K562 (cell line): Measurements from ENCODE around the gene NUDT14. TPM values are rescaled to one million over a fixed set of nuclear protein-coding genes. Genes with fewer than 3 reads are reported as not detected.
A peak's percentile ranks its signal among the peaks of the same experiment; 100 is the strongest.

ENCODE experiments used
- ATAC-seq: fragments of 200-7000 bp; cut with Tn5 transposase; 3 replicates; pipeline ENCODE4 v1.9.1; 2020; ENCODE audit warnings: moderate library complexity
- BruUV-seq: library from RNA; stranded (reverse); fragments of 400-500 nt; replicated peaks from 2 replicates; lab custom pipeline; 2021; lab: Mats Ljungman, UMichigan
- CTCF ChIA-PET: fragments of 300-600 bp; formaldehyde crosslinking; extraction: SDS; loops from one replicate; lab custom pipeline; 2021; ENCODE audit warnings: low intra/inter-chr PET ratio; lab: Yijun Ruan, JAX
- POLR2A ChIA-PET: fragments of 300-600, 350-650 bp; sonication (Branson Sonifier 250); formaldehyde crosslinking; extraction: SDS; loops from one replicate; lab custom pipeline; 2021; ENCODE audit warnings: antibody characterized with exemption, inconsistent platforms; lab: Yijun Ruan, JAX
- DNase-seq, 4 experiments: peaks; one replicate each; pipeline versions ENCODE4 v3.0.0 to v3.0.0-alpha.2; 2011 to 2018; ENCODE audit warnings: low spot score in 3 of 4, mixed read lengths in 3 of 4; ENCODE audit errors: extremely low read depth in 1 of 4
- FAIRE-seq: peaks from 2 replicates; lab custom pipeline; 2011; peaks lifted over from hg19 to GRCh38; lab: Jason Lieb, UNC
- H2AFZ ChIP-seq: 2 replicates; pipeline ENCODE4 v1.6.0; 2011; ENCODE audit warnings: low read depth, low read length, control low read depth, inconsistent platforms
- H3K27ac ChIP-seq: fragments of 200-600 bp; 3 replicates; pipeline ENCODE4 v1.8.0; 2011; ENCODE audit warnings: low read depth, mild to moderate bottlenecking, control low read depth, inconsistent platforms, low read length, moderate library complexity, mixed read lengths; ENCODE audit errors: extremely low read depth
- H3K27me3 ChIP-seq, 2 experiments: fragments of 300-600 bp in 1 of 2; 2 replicates in 1 of 2; 3 replicates in 1 of 2; pipeline versions ENCODE4 v1.6.0 to v1.8.0; 2011; ENCODE audit warnings: inconsistent platforms in 2 of 2, low read length in 2 of 2, mild to moderate bottlenecking in 1 of 2, mixed read lengths in 1 of 2, moderate library complexity in 1 of 2; ENCODE audit not compliant: control insufficient read depth in 2 of 2, insufficient read depth in 2 of 2
- H3K36me3 ChIP-seq: fragments of 300-600 bp; 3 replicates; pipeline ENCODE4 v1.8.0; 2011; ENCODE audit warnings: mild to moderate bottlenecking, low read length, inconsistent platforms; ENCODE audit not compliant: control insufficient read depth, insufficient read depth
- H3K4me1 ChIP-seq, 2 experiments: fragments of 200-600 bp in 1 of 2; replicated peaks in 1 of 2; 2 replicates in 1 of 2; 3 replicates in 1 of 2; pipeline versions ENCODE4 v1.5.1 to v1.8.0; 2011; ENCODE audit warnings: inconsistent platforms in 2 of 2, low read length in 2 of 2, mild to moderate bottlenecking in 1 of 2, mixed read lengths in 1 of 2, moderate library complexity in 1 of 2; ENCODE audit not compliant: control insufficient read depth in 2 of 2, insufficient read depth in 2 of 2
- H3K4me2 ChIP-seq: 2 replicates; pipeline ENCODE4 v1.6.1; 2011; ENCODE audit warnings: low read length, control low read depth, inconsistent platforms, mixed read lengths; ENCODE audit not compliant: insufficient read depth
- H3K4me3 ChIP-seq: fragments of 200-600 bp; sonication (generic), shearing (Covaris generic); 2 replicates; pipeline ENCODE4 v1.5.1; 2016; ENCODE audit warnings: control low read depth, inconsistent platforms
- H3K79me2 ChIP-seq: fragments of 200-600 bp; 3 replicates; pipeline ENCODE4 v1.8.0; 2011; ENCODE audit warnings: low read length, inconsistent platforms; ENCODE audit not compliant: control insufficient read depth, insufficient read depth
- H3K9ac ChIP-seq, 2 experiments: 2 replicates each; pipeline versions ENCODE4 v1.6.0 to v1.6.1; 2011; ENCODE audit warnings: low read depth in 2 of 2, low read length in 2 of 2, control low read depth in 1 of 2, inconsistent platforms in 1 of 2, mild to moderate bottlenecking in 1 of 2, mixed read lengths in 1 of 2; ENCODE audit not compliant: insufficient read depth in 1 of 2
- H3K9me1 ChIP-seq: one replicate; pipeline ENCODE4 v1.6.0; 2011; ENCODE audit warnings: inconsistent platforms, mild to moderate bottlenecking, low read length, moderate library complexity; ENCODE audit not compliant: control insufficient read depth, insufficient read depth
- H3K9me3 ChIP-seq: replicated peaks from 2 replicates; pipeline ENCODE4 v1.5.1; 2011; ENCODE audit warnings: low read depth, low read length, inconsistent platforms; ENCODE audit not compliant: control insufficient read depth, insufficient read depth
- H4K20me1 ChIP-seq: replicated peaks from 2 replicates; pipeline ENCODE4 v1.6.1; 2011; ENCODE audit warnings: low read length, inconsistent platforms, mixed read lengths; ENCODE audit not compliant: control insufficient read depth, insufficient read depth
- COPS2 ChIP-seq: fragments of 450-650 bp; conservative IDR thresholded peaks from 2 replicates; pipeline ENCODE4 v1.6.1; 2016; ENCODE audit warnings: mild to moderate bottlenecking, moderate library complexity
- KDM5B ChIP-seq: fragments of 200-600 bp; sonication (generic); IDR thresholded peaks from 2 replicates; pipeline ENCODE4 v1.6.1; 2012; ENCODE audit warnings: low read depth, mild to moderate bottlenecking, moderate library complexity, low read length, control low read depth, inconsistent platforms; ENCODE audit not compliant: insufficient replicate concordance
- POLR2AphosphoS2 ChIP-seq: IDR thresholded peaks from 2 replicates; pipeline ENCODE4 v1.6.1; 2012; ENCODE audit warnings: low read length, improper control_type of control experiment
- RB1 ChIP-seq: fragments of 450-650 bp; IDR thresholded peaks from 2 replicates; pipeline ENCODE4 v1.6.1; 2017; ENCODE audit warnings: low read depth, mild to moderate bottlenecking
- RBFOX2 ChIP-seq: fragments of 200-400 bp; formaldehyde crosslinking; IDR thresholded peaks from 2 replicates; pipeline ENCODE4 v1.6.1; 2017; ENCODE audit warnings: low read depth, mild to moderate bottlenecking, low read length, moderate library complexity
- RCOR1 ChIP-seq, 2 experiments: IDR thresholded peaks; 2 replicates each; pipeline ENCODE4 v1.6.1; 2012; ENCODE audit warnings: low read depth in 2 of 2, low read length in 2 of 2, borderline replicate concordance in 1 of 2, improper control_type of control experiment in 1 of 2
- TBL1XR1 ChIP-seq, 2 experiments: IDR thresholded peaks; 2 replicates each; pipeline ENCODE4 v1.6.1; 2012; ENCODE audit warnings: improper control_type of control experiment in 2 of 2, low read length in 2 of 2, mild to moderate bottlenecking in 1 of 2
- THRAP3 ChIP-seq: fragments of 450-650 bp; IDR thresholded peaks from 2 replicates; pipeline ENCODE4 v1.6.1; 2016; ENCODE audit warnings: mild to moderate bottlenecking, inconsistent platforms, borderline replicate concordance
- U2AF2 ChIP-seq: fragments of 200-400 bp; formaldehyde crosslinking; optimal IDR thresholded peaks from 2 replicates; pipeline ENCODE3; 2017; ENCODE audit warnings: low read depth, mild to moderate bottlenecking, low read length
- ZNF143 ChIP-seq: sonication (generic); formaldehyde crosslinking; IDR thresholded peaks from 2 replicates; pipeline ENCODE4 v1.9.0; 2022; ENCODE audit warnings: mild to moderate bottlenecking, missing genetic modification reagents
- WGBS: fragments of 100-300 bp; shearing (Covaris generic); methylation state at CpG from one replicate; pipeline ENCODE4 v1.1.6; 2016; ENCODE audit warnings: low coverage, mixed read lengths; ENCODE audit not compliant: insufficient coverage; ENCODE audit errors: missing lambda C conversion rate; 5-methylcytosine and 5-hydroxymethylcytosine counted together
- in situ Hi-C: fragments of 300-500 bp; cut with MboI; formaldehyde crosslinking; loops from 4 replicates; pipeline ENCODE4 v1.15.0; 2018; ENCODE audit warnings: inconsistent platforms, mixed read lengths
- intact Hi-C: fragments of 100-400 bp; cut with micrococcal nuclease; formaldehyde crosslinking; loops from 2 replicates; pipeline ENCODE4 v1.14.2; 2022
- polyA plus RNA-seq, 8 experiments: library from polyadenylated mRNA; depleted of rRNA in 4 of 8; stranded (reverse) in 5 of 8; unstranded in 3 of 8; fragments of >200 nt; fragmentation: Nextera tagmentation in 2 of 8; fragmentation: Illumina TruSeq in 1 of 8; extraction: Ambion mirVana in 2 of 8; extraction: Trizol in 1 of 8; gene quantifications; 2 replicates each; pipeline versions ENCODE4 v1.2.1 to v1.2.3, GENCODE V29; 2011 to 2014; ENCODE audit warnings: inconsistent platforms in 1 of 8, missing spikeins in 1 of 8
- total RNA-seq, 7 experiments: library from RNA; depleted of rRNA in 6 of 7; stranded (reverse); fragments of >200 nt in 6 of 7; fragmentation: Illumina TruSeq in 2 of 7; extraction: Trizol in 2 of 7; gene quantifications; 2 replicates each; pipeline versions ENCODE4 v1.2.1 to v1.2.3, GENCODE V29; 2011 to 2021; ENCODE audit warnings: low replicate concordance in 1 of 7
- TF ChIP-seq, protein P1 (sequence below): sonication (generic); formaldehyde crosslinking; IDR thresholded peaks from 2 replicates; pipeline ENCODE4 v1.8.1; 2023; ENCODE audit warnings: mild to moderate bottlenecking, missing genetic modification reagents

NUDT14 gene
- total and polyA plus RNA-seq, 9 of the 15 experiments (the other 6 are each of a cell fraction or from before 2014, with no cell fraction given) = 0.14 to 16.3 (median 8.2) TPM

DNA sequence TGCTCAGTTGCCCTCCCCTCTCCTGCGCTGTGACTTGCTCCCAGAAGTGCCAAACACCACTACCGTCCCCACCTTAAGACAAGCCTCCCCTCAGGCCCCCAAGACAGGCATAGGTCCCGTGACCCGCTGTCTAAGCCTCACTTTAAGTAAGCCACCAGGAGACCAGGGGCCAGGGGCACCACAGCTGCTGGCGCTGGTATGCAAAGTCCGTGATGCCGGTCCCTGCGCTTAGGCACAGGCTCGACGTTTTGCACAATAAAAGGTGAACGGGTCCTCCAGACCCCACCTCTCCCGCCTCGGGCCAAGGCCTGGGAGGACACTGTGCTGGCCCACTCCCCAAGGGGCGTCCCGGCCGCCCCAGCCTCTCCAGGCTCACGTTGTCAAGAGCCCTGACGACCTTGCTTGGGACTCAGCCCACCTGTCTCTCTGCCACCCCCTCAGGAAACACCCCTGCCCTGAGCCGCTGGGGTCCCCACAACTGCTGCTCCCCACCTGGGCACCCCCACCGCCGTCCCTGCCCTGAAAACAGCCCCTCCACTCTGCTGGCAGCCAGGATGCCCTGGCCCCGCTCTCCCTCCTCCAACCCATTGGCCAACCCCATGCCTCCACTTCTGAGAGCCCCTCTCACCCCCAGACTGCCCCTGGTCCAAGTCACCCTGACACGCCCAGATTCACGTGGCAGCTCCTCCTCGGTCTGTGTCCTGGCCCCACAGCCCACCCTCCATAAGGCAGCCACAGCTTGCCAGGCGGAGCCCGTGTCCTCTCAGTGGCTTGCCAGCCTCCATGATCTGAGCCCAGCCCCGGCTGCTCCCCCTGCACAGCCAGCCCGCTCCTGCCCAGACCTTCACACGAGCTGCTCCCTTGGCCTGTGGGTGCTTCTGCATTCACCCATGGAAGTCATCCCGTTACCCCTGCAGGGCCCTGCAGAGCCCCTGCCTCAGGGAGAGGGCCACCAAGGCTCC is 24.4 kb downstream of the NUDT14 start (continued):
- TF ChIP-seq KDM5B = no peak
- TF ChIP-seq U2AF2 = no peak
- no peak for TF ChIP-seq RB1
- no peak for TF ChIP-seq TBL1XR1 (IDR thresholded peaks at IDR 0.05; ENCODE audit: low read length in 2 of 2)

DNA sequence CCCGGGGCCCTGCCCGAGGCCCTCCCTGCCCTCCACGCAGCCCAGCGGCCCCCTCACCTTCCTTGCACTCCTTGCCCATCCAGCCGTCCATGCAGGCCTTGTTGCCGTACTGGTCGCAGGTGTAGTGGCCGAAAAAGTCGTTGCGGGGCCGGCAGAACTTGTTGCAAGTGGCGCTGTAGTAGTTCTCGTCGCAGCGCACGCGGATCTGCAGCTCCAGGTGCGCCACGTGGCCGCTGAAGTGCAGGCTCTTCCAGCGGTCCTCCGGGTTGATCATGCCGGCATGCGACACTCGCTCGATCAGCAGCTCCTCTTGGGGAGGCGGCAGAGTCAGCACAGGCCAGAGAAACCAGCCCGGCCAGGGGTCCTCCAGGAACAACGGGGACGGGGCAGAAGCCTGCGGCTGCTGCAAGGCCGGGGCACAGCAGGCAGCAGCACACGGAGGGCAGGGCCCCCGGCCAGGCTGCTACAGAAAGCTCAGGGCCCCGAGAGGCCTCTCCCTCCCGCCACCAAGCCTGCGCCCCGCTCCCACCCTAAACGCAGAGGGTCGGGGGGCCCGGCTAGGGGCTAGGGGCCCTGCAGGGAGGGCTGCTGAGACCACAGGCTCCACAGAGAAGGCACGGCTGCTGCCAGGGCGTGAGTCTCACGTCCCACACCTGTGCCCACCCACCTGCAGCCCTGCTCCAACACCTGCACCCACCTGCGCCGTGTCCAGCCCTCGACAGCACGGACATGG is 25.3 kb downstream of the NUDT14 start:
- FAIRE-seq (no peak), DNase-seq (no peak), ATAC-seq (no peak)
- Histone ChIP-seq H3K27ac (no peak overlapping the region), H3K79me2 (no peaks in the 10 kb centered on the region; the same call in 1 of the 3 replicates), H4K20me1 (peaks cover 6% of the 10 kb centered on the region; the same call in 1 of the 2 replicates), H3K9ac (no peak overlapping the region), H2AFZ (no peak overlapping the region), H3K4me3 (no peak overlapping the region), H3K4me1 (peaks cover 0 to 35% of the 10 kb centered on the region in 2 experiments; a peak in 2 of 5 replicates), H3K4me2 (no peak overlapping the region), H3K36me3 (peaks cover 8% of the 10 kb centered on the region; the same call in 1 of the 3 replicates), H3K27me3 (no peaks in the 10 kb centered on the region), H3K9me1 (no peaks in the 10 kb centered on the region), H3K9me3 (no peaks in the 10 kb centered on the region)
- ChIA-PET CTCF (no interaction called here), POLR2A (no interaction called here)
- WGBS = 92% methylated on average over 25 of the region's 48 CpGs
- intact Hi-C loops (no loop called here), in situ Hi-C loops (no loop called here)
- TF ChIP-seq, protein P1, sequence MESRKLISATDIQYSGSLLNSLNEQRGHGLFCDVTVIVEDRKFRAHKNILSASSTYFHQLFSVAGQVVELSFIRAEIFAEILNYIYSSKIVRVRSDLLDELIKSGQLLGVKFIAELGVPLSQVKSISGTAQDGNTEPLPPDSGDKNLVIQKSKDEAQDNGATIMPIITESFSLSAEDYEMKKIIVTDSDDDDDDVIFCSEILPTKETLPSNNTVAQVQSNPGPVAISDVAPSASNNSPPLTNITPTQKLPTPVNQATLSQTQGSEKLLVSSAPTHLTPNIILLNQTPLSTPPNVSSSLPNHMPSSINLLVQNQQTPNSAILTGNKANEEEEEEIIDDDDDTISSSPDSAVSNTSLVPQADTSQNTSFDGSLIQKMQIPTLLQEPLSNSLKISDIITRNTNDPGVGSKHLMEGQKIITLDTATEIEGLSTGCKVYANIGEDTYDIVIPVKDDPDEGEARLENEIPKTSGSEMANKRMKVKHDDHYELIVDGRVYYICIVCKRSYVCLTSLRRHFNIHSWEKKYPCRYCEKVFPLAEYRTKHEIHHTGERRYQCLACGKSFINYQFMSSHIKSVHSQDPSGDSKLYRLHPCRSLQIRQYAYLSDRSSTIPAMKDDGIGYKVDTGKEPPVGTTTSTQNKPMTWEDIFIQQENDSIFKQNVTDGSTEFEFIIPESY = peak; percentile 26; the same call in 1 of the 2 replicates
- TF ChIP-seq ZNF143 (no peak), THRAP3 (no peak), RBFOX2 (0 out of 2 replicates have a peak, but pooled peaks have one; percentile 14), POLR2AphosphoS2 (no peak), COPS2 (no peak), RCOR1 (IDR thresholded peaks at IDR 0.05; ENCODE audit: borderline replicate concordance in 1 of 2, low read depth in 2 of 2, low read length in 2 of 2) (no peak)
- no TSS peak for BruUV-seq
